ENCODE data around the gene LYPD5.

LYPD5 gene

DNA sequence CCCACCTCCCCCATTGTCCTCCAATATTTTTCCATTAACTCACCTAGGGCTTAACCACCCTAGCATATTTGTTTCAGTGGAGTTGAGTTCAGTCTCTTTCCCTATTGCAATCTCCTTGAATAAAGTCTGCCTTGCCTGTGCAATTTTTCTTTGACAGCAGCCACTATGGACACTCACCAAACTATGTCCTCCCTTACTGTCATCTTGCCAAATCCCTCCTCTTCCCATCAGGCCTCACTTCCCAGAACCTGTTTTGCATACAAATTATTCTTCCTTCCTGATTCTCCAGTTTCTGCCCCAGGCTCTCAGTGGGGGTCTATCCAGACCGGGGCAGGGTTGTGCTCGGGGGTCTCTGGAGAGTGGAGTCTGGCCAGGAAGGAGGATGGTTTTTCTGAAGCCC, 2.2 kb upstream of the LYPD5 start:
- no peak for DNase-seq

DNA sequence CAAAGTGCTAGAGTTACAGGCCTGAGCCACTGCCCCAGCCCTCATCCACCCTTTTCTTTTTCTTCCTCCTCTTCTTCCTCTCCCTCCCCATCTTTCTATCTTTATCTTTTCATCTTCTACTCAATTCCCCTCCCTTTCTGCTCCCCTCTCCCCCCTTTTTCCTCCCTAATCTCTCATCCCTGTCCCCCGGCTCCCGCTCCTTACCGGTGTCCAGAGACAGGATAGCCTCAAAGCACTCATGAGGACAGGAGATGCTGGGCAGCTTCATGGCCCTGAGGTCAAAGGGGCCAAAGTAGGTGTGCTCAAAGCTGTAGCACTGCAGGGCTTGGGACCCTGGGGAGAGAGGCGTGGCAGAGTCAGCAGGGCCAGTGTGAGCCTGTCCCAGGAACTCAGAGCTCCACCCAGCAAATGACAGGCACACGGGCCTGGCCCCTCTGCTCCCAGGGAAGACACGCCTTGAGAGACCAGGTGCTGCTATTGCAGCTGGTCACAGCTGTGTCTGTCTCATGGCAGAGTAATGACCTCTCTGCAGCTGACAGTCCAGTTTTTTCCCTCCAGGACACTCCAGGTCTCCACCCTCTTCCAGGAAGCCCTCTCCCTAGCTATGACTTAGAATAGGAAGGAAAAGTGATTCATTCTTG, 2.6 kb downstream of the LYPD5 start:
- no peak for DNase-seq

DNA sequence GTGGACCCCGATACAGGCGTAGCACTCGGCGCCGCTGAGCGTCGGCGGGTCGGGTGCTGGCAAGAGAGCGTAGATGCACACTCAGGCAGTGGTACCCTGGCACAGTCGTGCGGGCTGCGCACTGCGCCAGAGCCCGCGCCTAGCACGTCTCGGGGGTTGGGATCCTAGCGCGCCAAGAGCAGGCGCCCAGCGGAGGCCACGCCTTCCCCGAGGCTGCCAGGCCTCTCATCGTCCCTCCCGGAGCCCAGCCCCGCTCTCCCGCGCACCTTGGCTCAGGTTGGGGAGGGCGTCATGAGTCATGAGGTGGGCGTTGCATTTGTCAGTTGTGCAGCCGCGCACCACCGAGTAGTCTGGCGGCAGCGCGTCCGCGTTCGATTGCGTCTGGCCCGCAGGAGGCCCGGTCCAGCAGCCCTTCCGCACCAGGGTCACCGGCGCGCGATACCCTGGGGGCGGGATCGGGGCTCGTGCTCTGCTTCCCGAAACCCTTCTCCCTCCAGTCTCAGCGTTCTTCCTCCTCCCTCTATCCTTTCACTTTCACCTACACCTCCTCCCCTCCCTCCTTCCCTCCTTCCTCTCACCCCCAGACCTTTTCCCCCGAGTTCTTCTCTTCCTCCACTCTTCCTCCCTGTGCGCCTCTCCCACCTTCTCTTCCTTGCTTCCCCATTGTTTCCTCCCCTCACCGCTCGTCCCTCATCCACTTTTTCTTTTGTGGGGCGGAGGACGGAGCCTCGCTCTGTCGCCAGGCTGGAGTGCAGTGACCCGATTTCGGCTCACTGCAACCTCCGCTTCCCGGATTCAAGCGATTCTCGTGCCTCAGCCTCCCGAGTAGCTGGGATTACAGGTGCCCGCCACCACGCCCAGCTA, 3.5 kb downstream of the LYPD5 start:
- DNase-seq = peak; percentile 79

DNA sequence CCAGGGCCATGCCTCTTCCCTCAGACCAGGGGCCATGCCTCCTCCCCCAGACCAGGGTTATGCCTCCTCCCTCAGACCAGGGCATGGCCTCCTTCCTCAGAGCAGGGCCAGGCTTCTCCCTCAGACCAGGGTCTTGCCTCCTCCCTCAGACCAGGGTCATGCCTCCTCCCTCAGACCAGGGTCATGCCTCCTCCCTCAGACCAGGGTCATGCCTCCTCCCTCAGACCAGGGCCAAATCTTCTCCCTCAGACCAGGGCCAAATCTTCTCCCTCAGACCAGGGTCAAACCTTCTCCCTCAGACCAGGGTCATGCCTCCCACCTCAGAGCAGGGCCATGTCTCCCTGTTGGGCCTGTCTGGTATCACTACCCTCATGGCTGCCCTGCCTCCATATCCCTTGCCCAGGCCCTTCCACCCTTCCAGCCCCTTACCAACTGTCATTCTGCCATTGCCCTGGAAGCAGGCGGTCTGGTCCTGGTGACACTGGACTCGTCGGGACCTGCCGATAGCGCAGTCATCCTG, 4.2 kb downstream of the LYPD5 start:
- no peak for DNase-seq

DNA sequence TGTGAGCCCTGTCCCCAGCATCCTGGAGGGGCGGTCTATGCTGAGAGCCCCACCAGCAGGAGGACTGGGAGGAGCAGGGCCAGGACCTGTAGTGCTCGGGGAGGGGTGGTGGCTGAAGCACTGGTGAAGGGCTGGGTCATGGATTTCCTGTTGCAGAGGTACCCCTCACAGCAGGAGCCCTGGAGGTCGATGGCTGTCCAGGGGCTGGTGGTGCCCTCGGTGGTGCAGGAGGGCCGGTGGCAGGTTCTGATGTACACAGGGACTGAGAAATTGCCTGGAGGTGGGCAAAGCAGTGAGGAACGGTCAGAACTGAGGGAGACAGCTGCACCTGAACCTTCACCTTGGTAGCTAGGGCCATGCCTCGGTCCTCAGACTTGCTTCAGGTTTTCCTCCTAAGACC, 4.7 kb downstream of the LYPD5 start:
- DNase-seq = no peak

DNA sequence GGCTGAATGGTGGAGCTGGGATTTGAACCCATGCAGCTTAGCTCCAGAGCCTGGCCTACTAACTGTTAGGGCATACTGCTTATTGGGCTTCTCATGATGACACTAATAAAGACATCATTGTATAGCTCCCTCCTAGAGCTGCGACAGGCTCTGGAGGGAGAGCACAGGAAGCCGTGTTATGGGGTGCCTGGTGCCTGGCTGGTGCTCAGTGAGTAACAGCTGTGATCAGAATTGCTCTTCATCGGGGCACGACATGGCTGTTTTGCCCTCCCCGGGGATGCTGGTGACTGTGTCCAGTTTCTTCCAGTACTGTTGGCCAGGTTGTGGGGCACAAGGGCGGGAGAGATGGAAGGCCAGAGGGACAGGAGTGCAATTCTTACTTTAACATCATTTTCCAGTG, 5.1 kb downstream of the LYPD5 start:
- no peak for DNase-seq

DNA sequence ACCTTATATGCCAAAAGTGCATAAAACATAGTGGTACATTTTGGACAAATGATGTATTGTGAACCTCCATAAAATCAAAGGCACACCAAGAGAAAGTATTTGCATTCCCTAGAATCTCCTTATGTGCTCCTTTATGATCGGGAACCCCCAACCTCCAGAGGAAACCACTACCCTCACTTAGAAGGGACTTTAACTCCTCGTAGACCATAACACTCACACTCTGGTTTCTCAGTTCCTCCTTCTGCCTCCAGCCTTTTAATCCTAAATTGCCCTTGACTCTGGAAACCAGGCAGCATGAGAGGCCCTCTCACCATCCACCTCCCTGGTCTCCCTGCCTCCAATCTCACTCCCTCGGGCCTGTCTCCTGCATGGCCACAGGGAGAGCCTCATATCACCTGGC, 11.7 kb downstream of the LYPD5 start:
- DNase-seq = no peak

DNA sequence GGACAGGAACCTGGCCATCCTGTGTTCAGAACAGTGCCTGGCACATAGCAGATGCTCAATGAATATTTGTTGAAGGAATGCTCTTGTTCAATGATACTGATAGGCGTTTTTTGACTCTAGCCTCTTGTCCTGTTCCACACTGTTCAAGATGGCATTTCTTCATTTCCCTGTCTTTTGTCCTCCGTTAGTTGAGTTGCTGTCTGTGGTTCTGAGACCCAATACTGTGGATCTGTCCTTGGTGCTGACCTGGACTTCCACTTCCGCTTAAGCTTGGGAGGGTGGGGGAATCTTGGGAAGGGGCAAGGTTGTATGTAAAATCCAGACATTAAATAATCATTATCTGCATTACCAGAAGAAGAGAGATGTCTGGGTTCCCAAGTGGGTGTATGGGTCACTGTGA, 13.2 kb downstream of the LYPD5 start:
- DNase-seq = peak; percentile 26

DNA sequence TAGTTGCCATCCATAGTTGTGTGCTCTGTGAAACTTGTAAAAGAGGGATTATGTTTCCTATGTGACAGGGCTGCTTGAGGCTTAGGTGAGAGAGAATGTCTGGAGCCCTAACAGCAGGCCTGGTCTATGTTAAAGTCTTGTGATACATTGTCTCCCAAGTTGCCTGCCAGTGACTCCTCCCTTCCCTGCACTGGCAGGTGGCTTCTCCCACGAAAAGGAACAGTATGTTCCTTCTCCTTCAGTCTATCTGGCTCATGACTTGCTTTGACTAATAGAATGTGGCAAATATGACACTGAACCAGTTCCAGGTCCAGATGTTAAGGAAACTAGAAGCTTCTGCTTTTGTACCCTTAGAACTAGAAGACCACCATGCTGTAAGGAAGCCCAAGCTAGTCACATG, 15.6 kb downstream of the LYPD5 start:
- DNase-seq = no peak

DNA sequence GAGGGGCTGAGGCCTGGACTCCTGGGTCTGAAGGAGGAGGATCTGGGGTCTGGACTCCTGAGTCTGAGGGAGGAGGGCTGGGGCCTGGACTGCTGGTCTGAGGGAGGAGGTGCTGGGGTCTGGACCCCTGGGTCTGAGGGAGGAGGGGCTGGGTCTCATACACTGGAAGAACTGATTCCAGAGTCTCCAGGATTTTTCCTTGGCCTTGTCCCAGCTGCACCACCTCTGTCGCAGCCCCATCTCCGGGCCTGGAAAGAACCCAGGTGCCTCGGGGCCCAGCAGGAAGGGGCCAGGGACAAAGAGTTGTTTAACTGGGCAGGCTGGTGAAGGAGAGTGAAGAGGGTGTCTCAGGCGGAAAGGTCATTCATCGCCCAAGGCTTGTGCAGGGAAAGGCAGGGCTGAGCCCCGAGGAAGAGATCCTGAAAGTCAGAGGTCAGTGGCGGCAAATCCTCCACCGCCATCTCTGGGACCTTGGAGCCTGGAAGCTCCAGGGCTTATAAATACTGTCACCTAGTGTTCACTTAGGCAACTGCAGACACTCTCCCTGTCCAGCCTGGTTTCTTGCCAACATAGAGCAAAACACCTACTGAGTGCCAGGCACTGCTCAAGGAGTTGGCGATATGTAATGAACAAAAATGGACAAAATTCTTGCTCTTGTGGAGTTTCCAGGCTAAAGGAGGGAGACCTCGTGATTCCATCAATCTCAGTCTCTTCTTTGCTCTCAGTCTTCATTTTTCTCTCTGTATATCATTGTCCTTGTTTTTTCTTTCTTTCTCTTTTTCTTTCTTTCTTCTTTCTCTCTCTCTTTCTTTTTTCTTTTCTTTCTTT, 17.1 kb downstream of the LYPD5 start:
- DNase-seq = peak; percentile 66

DNA sequence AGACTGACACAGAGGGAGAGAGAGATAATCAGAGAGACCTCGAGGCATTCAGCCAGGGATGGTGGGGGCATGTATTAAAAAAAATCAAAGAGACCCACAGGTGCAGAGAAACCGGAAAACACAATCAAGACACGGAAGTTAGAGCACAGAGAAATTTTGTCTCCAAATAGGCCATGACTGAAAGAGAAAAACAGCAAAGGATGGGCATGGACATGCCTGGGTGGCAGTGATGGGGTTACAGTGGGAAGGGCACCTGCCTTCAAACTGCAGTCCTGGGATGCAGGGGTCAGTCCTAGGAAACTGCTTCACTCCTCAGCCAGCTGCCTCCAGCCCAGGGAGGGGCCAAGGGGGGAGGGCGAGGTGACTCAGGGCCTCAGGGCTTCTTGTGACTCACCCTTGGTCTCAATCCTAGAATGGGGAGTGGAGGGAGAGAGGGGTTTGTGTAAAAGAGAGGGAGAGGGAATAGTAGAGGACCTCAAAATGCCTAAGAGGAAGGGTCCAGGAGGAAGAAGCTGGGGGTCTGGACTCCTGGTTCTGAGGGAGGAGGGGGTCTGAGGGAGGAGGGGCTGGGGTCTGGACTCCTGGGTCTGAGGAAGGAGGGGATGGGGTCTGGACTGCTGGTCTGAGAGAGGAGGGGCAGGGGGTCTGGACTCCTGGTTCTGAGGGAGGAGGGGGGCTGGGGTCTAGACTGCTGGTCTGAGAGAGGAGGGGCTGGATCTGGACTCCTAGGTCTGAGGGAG, 17.8 kb downstream of the LYPD5 start:
- peak; percentile 78 for DNase-seq

DNA sequence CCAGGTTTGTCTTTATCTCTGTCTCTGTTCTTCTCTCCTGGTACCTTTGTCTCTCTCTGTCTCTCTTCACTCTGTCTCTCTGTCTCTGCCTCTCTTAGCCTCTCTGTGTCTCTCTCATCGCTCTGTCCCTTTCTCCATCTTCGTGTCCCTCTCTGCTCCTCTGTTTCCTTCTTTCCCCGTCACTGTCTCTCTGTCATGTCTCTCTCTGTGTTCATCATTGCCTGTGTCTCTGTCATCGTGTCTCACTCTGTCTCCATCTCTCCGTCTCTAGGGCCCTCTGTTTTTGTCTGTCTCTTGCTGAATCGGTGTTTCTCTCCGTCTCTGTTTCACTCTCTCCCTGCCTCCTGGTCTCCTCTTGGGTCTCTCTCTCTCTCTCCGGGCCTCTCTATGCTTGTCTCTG, 18.6 kb downstream of the LYPD5 start:
- no peak for DNase-seq

DNA sequence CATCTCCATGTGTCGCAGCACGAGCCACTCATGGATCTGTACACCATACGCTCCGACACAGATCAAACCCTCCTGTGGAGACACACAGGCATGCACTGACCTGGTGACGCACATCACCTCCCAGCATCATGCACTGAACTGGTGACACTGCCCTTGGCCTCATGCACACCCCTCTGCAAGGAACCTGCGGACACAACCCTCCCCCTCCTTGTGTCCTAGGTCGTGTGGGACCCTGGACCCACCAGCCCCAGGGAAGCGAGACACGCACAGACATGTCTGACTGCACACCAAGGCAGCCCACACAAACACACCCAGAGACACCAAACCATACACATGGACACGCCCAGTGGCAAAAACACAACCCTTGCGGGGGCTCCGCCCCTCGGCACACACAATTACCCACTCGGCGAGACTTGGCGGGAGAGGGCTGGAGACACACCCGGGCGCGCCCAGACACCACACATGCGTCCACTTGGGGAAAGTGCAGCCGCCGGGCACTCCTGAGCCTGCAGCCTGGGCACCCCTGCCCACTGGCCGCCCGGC, 19.5 kb downstream of the LYPD5 start:
- DNase-seq = no peak

DNA sequence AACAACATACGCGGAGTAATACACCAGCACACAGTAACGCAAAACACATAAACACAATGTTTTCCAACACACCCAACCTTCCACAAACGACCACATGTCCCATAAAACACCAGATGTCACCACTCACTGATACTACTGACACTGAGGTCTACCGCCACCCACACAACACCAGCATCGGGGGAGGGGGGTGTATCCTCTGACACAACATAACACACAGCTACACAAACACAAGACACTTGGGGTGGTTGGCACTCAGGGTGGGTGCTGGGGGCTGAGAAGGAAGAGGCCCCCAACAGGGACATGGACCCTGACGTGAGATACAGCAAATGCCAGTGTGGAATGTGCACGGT, 20.0 kb downstream of the LYPD5 start:
- DNase-seq = peak; percentile 23

DNA sequence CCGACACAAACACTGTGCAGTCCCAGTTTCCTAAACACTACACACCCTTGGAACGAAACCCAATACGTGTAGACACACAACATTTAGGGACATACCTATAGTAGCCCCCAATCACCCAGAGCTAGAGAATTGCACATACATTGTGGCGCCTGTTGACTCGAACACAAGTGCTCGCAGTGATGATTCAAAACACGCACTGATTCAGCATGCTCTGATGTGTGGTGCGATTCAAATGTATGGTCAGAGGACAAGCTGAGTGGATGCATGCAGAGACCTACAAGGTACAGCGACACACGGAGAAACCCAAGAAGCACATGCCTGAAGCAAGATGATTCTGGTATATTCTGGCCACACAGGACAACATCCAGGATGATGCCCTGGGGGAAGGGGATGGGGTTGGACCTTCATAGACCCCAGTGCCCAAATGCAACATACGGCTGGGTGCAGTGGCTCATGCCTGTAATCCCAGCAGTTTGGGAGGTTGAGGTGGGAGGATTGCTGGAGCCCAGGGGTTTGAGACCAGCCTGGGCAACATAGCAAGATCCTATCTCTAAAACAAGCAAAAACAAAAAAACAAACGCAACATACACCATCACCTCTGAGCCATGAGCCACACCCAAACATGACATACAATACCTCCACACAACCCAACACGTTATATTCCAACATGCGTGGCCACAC, 20.5 kb downstream of the LYPD5 start:
- DNase-seq = peak; percentile 64

DNA sequence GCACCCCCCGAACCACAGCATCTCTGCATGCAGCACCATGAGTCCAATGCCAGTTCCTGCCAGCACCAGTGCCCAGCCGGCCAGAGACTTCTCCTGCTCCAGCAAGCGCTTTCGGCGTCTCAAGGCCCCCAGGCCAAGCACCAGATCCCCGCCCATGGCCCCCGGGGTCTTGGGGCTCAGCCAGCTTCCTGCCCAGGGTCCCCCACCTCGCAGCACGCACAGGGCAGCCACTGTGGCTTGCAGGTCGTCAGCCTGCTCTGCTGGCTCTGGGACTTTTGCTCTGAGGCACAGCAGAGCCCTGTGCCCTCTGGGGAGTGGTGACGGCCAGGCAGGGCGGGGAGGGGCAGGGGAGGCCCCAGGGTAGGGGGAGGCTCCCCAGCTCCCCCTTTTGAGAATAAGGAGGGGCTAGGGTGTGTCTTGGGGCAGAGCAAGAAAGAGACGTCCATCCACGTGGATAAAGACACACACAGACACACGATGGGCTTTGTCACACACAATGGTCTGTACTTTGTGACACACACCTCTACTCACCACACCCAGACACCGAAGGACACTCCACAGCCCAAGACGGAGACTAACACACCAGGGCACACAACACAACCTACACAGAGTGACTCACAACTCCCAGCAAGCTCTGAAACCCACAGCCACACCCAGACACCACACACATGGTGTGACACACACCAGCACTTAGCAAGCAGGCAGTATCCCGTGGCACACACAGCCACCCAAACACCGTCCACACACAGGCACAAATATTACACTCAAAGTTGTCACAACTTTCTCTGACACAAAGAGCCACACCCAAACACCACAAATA, 21.3 kb downstream of the LYPD5 start, which contains the start of gene KCNN4:
Gene KCNN4, minus strand, starts transcription at position 268 of the 820 bp plus-strand sequence. Its CDS starts 112 bp downstream, at position 156.
- DNase-seq = peak; percentile 85

DNA sequence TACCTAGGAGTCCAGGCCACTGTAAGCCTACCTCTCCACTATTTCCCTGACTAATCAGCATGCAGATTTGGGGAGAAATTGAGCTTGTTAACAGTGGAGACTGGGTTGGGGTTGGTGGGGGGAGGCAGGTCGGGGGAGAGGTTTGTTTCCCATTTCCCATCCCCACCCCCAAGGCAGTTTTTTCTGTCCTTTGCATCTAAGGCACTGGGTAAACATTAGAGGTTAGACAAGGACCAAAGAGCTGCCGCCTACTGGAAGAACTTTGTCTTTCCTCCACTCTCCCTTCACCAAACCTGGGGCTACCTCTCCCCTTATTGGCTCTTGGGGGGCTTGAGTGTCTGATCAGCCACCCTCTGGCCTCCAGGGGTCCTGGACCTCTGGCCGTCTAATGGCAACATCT, 22.4 kb downstream of the LYPD5 start:
- DNase-seq = no peak

DNA sequence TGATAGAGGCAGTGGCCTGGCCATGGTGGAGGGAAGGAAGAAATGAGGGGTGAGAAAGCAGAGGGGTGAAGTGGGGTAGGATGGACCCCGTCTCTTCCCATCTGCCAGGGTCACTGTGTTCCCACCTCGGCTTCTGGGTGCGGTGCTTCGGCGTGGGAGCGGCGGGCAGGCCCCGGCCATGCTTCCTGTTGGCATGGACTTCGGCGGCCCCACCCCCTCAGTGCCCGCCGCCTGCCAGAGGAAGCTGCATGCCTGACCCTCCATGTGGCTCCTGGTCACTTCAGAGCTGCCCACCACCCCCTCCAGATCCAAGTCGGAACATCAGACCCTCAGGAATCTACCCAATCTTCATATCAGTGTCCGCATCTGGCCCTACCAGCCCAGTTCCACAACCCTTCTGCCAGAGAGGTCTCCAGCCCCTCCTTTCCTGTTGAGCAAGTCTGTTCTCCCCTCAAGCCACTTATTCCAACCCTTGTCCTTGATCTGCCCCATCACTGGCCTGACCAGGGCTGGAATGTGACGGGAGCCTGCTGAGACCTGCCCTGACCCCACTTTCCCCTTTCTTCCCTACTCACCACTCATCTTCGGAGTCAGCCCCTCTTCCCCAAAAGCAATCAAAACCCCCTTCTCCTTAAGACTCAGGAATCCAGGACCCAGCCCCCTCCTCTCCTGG, 23.0 kb downstream of the LYPD5 start:
- DNase-seq = no peak

DNA sequence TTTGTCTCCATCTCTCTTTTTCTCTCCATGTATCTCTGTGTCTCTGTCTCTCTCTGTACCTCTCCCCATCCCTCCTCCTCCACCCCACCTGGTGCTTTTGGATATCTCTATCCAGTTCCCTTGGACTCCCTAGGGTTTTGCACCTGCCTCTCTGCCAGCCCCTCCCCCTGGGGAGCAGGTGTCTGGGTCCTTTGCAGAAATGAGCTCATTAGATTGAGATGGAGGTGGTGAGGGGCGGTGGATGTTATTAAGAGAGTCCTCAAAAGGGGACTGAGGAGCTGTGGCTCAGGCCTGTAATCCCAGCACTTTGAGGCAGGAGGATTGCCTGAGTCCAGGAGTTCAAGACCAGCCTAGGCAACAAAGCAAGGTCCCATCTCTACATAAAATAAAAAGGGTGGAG, 23.6 kb downstream of the LYPD5 start:
- no peak for DNase-seq

DNA sequence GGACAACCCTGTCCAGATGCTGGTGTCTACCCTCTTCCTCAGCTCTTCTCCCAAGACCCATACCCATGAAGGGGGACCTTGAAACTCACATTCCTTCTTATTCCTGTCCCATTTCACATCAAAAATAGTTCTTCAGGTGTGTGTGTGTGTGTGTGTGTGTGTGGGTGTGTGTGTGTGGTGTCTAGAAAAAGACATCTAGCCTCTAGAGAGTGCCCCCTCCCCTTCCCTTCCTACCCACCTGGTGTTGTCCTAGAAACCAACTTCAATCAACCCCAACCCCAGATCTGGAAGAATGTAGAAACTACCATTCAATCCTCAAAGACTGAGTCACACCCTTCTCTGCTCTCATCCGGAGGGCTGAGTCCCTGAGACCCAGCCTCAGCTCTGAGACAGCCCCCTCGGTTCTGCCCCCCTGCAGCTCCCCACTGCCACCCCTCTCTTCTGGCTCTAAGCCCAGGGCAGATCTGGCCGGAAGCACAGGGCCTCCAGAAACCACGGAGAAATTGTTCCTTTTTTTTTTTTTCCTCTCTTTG, 25.0 kb downstream of the LYPD5 start:
- DNase-seq = peak; percentile 38

All from activated CD4-positive, alpha-beta T cell treated with anti-CD3 and anti-CD28 coated beads for 48 hours (primary cell).